MG63 (cell line): ENCODE data around the gene TRUB2. TPM values are rescaled to one million over a fixed set of nuclear protein-coding genes. Genes with fewer than 3 reads are reported as not detected.
A peak's percentile ranks its signal among the peaks of the same experiment; 100 is the strongest.
"Not testable (repeated sequence)": the region's sequence is repeated elsewhere in the genome, so short reads cannot be mapped to it uniquely, and the experiment has no call there.

Experiments
- DNase-seq: peaks from one replicate; pipeline ENCODE4 v3.0.0-alpha.2; 2020
- H3K27me3 ChIP-seq: fragments of 250-450 bp; sonication (Bioruptor Pico); 2 replicates; pipeline ENCODE4 v1.5.1; 2020; ENCODE audit warnings: mild to moderate bottlenecking, moderate library complexity
- H3K36me3 ChIP-seq: fragments of 250-450 bp; sonication (Bioruptor Pico); 2 replicates; pipeline ENCODE4 v1.5.1; 2020; ENCODE audit warnings: mild to moderate bottlenecking, moderate library complexity
- H3K4me3 ChIP-seq: fragments of 250-450 bp; sonication (Bioruptor Pico); 2 replicates; pipeline ENCODE4 v1.5.1; 2020; ENCODE audit warnings: mild to moderate bottlenecking, moderate library complexity
- H3K9me3 ChIP-seq: fragments of 250-450 bp; sonication (Bioruptor Pico); 2 replicates; pipeline ENCODE4 v1.5.1; 2020; ENCODE audit warnings: mild to moderate bottlenecking, moderate library complexity
- total RNA-seq: library from RNA; depleted of rRNA; stranded (reverse); fragments of >200 nt; shearing (Covaris generic); gene quantifications from 2 replicates; pipeline ENCODE4 v1.2.3, GENCODE V29; 2014; ENCODE audit warnings: low replicate concordance

TRUB2 gene
- total RNA-seq, 1 experiment from 2014 or later = 26.9 TPM

- no peaks in the 10 kb centered on the region for H3K9me3 ChIP-seq
- no peak for DNase-seq
- H3K27me3 ChIP-seq = no peaks in the 10 kb centered on the region
- no peak overlapping the region for H3K4me3 ChIP-seq
- peaks cover 19% of the 10 kb centered on the region for H3K36me3 ChIP-seq
Measured at GRCh38 chr9:128344931-128345605, 22.8 kb upstream of the TRUB2 start.

GRCh38 chr9:128343855-128344254, 21.6 kb upstream of the TRUB2 start:
- H3K36me3 ChIP-seq = peaks cover 19% of the 10 kb centered on the region
- no peak overlapping the region for H3K4me3 ChIP-seq
- no peak for DNase-seq
- no peaks in the 10 kb centered on the region for H3K27me3 ChIP-seq
- H3K9me3 ChIP-seq = no peaks in the 10 kb centered on the region

- Histone ChIP-seq H3K36me3 (peaks cover 17% of the 10 kb centered on the region), H3K27me3 (no peaks in the 10 kb centered on the region), H3K9me3 (no peaks in the 10 kb centered on the region), H3K4me3 (no peak overlapping the region)
- no peak for DNase-seq
Measured at GRCh38 chr9:128342971-128343680, 20.9 kb upstream of the TRUB2 start.

- Histone ChIP-seq H3K27me3 (no peaks in the 10 kb centered on the region), H3K4me3 (peak overlapping the region; percentile 79), H3K9me3 (no peaks in the 10 kb centered on the region), H3K36me3 (peaks cover 13% of the 10 kb centered on the region)
- peak; percentile 71 for DNase-seq
Measured at GRCh38 chr9:128341435-128341849, 19.2 kb upstream of the TRUB2 start.

GRCh38 chr9:128340691-128341434, 18.6 kb upstream of the TRUB2 start:
- no peaks in the 10 kb centered on the region for H3K27me3 ChIP-seq
- H3K36me3 ChIP-seq = peaks cover 12% of the 10 kb centered on the region
- no peak for DNase-seq
- no peaks in the 10 kb centered on the region for H3K9me3 ChIP-seq
- peak overlapping the region; percentile 79 for H3K4me3 ChIP-seq

- no peaks in the 10 kb centered on the region for H3K9me3 ChIP-seq
- H3K27me3 ChIP-seq = no peaks in the 10 kb centered on the region
- H3K36me3 ChIP-seq = peaks cover 8% of the 10 kb centered on the region
- peak within 1 kb of the TSS; percentile 79 for H3K4me3 ChIP-seq
- DNase-seq = peak; percentile 85
Measured at GRCh38 chr9:128339761-128340690, 17.8 kb upstream of the TRUB2 start, which contains the start of gene SLC27A4. SLC27A4 (plus strand) TSS chr9:128340527; CDS start chr9:128343133, 2,606 bp downstream.

GRCh38 chr9:128338852-128339614, 16.8 kb upstream of the TRUB2 start:
- not testable (repeated sequence) for H3K36me3 ChIP-seq

GRCh38 chr9:128337936-128338335, 15.7 kb upstream of the TRUB2 start:
- H3K27me3 ChIP-seq = no peaks in the 10 kb centered on the region
- peaks cover 2% of the 10 kb centered on the region; the same call in 1 of the 2 replicates for H3K36me3 ChIP-seq
- DNase-seq = no peak
- H3K4me3 ChIP-seq = no peak overlapping the region
- H3K9me3 ChIP-seq = no peaks in the 10 kb centered on the region

More at GRCh38 chr9:128338852-128339614, 16.8 kb upstream of the TRUB2 start:
- not testable (repeated sequence) for H3K4me3 ChIP-seq, H3K27me3 ChIP-seq, H3K9me3 ChIP-seq, DNase-seq

GRCh38 chr9:128335914-128336313, 13.7 kb upstream of the TRUB2 start:
- H3K4me3 ChIP-seq = no peak overlapping the region
- no peaks in the 10 kb centered on the region for H3K27me3 ChIP-seq
- H3K36me3 ChIP-seq = peaks cover 3% of the 10 kb centered on the region; the same call in 1 of the 2 replicates
- H3K9me3 ChIP-seq = no peaks in the 10 kb centered on the region
- no peak for DNase-seq

GRCh38 chr9:128335161-128335560, 12.9 kb upstream of the TRUB2 start:
- Histone ChIP-seq H3K9me3 (no peaks in the 10 kb centered on the region), H3K27me3 (no peaks in the 10 kb centered on the region), H3K4me3 (no peak overlapping the region), H3K36me3 (peaks cover 3% of the 10 kb centered on the region; the same call in 1 of the 2 replicates)
- DNase-seq = no peak

- no peak overlapping the region for H3K4me3 ChIP-seq
- no peaks in the 10 kb centered on the region for H3K27me3 ChIP-seq
- H3K36me3 ChIP-seq = peaks cover 3% of the 10 kb centered on the region; the same call in 1 of the 2 replicates
- DNase-seq = no peak
- no peaks in the 10 kb centered on the region for H3K9me3 ChIP-seq
Measured at GRCh38 chr9:128333451-128333869, 11.2 kb upstream of the TRUB2 start.

GRCh38 chr9:128325629-128326028, 3.4 kb upstream of the TRUB2 start:
- Histone ChIP-seq H3K9me3 (no peaks in the 10 kb centered on the region), H3K4me3 (no peak overlapping the region), H3K36me3 (peaks cover 33% of the 10 kb centered on the region), H3K27me3 (no peaks in the 10 kb centered on the region)
- DNase-seq = no peak

GRCh38 chr9:128324401-128324800, 2.2 kb upstream of the TRUB2 start:
- H3K27me3 ChIP-seq = no peaks in the 10 kb centered on the region
- H3K4me3 ChIP-seq = peak overlapping the region; percentile 84
- DNase-seq = no peak
- H3K9me3 ChIP-seq = no peaks in the 10 kb centered on the region
- peaks cover 35% of the 10 kb centered on the region for H3K36me3 ChIP-seq

GRCh38 chr9:128323791-128324190, 1.5 kb upstream of the TRUB2 start:
- DNase-seq = no peak
- H3K36me3 ChIP-seq = peaks cover 35% of the 10 kb centered on the region
- no peaks in the 10 kb centered on the region for H3K9me3 ChIP-seq
- no peaks in the 10 kb centered on the region for H3K27me3 ChIP-seq
- H3K4me3 ChIP-seq = peak overlapping the region; percentile 84

- H3K9me3 ChIP-seq = no peaks in the 10 kb centered on the region
- no peak for DNase-seq
- peaks cover 38% of the 10 kb centered on the region for H3K36me3 ChIP-seq
- H3K27me3 ChIP-seq = no peaks in the 10 kb centered on the region
- H3K4me3 ChIP-seq = peak overlapping the region; percentile 84
Measured at GRCh38 chr9:128323212-128323730, 1.0 kb upstream of the TRUB2 start.
